ENCODE results near the gene ST6GALNAC2.

DNA sequence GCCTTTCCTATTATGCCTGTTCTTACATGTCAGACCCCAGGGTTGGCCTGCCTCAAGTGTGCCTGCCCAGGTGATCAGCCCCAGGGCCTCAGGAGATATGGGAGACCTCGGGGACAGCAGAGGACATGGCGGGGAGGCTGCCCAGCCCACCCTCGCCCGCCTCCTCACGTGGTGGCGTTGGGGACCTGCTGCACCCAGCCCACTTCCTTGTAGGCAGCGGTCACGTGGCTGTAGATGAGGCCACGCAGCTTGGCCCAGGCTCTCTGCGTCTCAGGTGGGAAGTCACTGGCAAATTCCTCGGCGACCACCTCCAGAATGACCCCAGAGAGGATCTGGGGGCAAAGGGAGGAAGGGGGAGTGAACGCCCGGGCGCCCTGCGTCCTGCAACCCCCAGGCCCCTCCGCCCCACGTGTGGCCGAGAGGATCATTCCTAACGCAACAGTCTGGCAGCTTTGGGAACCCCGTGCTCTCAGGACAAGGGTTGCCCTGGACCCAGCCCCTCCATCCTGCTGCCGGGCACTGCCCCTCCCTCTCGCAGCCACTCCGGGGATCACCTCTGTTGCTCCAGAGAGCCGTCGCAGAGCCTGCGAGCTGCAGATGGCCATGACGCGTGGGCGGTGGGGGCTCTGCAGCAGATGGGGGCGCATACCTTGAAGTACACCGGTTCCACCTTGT lies 54.7 kb downstream of the ST6GALNAC2 start:
- TF ChIP-seq, protein P1, sequence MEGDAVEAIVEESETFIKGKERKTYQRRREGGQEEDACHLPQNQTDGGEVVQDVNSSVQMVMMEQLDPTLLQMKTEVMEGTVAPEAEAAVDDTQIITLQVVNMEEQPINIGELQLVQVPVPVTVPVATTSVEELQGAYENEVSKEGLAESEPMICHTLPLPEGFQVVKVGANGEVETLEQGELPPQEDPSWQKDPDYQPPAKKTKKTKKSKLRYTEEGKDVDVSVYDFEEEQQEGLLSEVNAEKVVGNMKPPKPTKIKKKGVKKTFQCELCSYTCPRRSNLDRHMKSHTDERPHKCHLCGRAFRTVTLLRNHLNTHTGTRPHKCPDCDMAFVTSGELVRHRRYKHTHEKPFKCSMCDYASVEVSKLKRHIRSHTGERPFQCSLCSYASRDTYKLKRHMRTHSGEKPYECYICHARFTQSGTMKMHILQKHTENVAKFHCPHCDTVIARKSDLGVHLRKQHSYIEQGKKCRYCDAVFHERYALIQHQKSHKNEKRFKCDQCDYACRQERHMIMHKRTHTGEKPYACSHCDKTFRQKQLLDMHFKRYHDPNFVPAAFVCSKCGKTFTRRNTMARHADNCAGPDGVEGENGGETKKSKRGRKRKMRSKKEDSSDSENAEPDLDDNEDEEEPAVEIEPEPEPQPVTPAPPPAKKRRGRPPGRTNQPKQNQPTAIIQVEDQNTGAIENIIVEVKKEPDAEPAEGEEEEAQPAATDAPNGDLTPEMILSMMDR (IDR thresholded peaks at IDR 0.05), result no peak
- no peak for TF ChIP-seq POLR2A (IDR thresholded peaks at IDR 0.05)

Measured in tibial nerve (tissue), 3 donors.